ENCODE measurements around the gene NACA2.

The NACA2 gene

DNA sequence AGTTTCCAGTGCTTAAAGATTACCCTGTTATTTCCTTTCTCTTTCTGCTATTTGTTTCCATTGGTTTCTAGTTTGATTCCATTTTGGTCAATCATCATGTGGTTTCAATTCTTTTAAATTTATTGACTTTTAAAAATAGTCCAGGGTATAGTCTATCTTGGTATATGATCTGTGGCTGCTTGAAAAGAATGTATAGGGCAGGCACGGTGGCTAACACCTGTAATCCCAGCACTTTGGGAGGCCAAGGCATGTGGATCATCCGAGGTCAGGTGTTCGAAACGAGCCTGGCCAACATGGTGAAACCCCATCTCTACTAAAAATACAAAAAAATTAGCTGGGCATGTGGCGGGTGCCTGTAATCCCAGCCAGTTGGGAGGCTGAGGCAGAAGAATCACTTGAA, 34.5 kb upstream of the NACA2 start:
- H3K27me3 ChIP-seq = peaks cover 17% of the 10 kb centered on the region
- H3K4me3 ChIP-seq (ENCODE audit: low read depth in 1 of 2, low read length in 1 of 2) = no peak overlapping the region
- no peaks in the 10 kb centered on the region for H3K4me1 ChIP-seq (ENCODE audit: control insufficient read depth in 1 of 2, insufficient read depth in 1 of 2, low read depth in 1 of 2, low read length in 1 of 2)
- TF ChIP-seq, protein P1, sequence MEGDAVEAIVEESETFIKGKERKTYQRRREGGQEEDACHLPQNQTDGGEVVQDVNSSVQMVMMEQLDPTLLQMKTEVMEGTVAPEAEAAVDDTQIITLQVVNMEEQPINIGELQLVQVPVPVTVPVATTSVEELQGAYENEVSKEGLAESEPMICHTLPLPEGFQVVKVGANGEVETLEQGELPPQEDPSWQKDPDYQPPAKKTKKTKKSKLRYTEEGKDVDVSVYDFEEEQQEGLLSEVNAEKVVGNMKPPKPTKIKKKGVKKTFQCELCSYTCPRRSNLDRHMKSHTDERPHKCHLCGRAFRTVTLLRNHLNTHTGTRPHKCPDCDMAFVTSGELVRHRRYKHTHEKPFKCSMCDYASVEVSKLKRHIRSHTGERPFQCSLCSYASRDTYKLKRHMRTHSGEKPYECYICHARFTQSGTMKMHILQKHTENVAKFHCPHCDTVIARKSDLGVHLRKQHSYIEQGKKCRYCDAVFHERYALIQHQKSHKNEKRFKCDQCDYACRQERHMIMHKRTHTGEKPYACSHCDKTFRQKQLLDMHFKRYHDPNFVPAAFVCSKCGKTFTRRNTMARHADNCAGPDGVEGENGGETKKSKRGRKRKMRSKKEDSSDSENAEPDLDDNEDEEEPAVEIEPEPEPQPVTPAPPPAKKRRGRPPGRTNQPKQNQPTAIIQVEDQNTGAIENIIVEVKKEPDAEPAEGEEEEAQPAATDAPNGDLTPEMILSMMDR (IDR thresholded peaks at IDR 0.05) = no peak
- no peak overlapping the region for H3K27ac ChIP-seq
- H3K9me3 ChIP-seq = no peaks in the 10 kb centered on the region
- H3K36me3 ChIP-seq = no peaks in the 10 kb centered on the region

DNA sequence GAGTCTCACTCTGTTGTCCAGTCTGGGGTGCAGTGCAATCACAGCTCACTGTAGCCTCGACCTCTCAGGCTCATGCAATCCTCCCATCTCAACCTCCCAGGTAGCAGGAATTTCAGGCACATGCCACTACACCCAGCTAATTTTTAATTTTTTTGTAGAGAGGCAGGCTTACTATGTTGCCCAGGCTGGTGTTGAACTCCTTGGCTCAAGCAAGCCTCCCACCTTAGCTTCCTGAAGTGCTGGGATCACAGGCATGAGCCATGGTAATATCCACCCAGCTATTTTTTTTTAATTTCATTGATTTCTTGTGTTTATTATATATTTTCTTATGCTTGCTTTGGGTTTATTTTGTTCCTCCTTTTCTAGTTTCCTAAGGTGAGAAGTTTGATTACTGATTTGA, 33.9 kb upstream of the NACA2 start:
- Histone ChIP-seq H3K4me3 (ENCODE audit: low read depth in 1 of 2, low read length in 1 of 2) (no peak overlapping the region), H3K4me1 (ENCODE audit: control insufficient read depth in 1 of 2, insufficient read depth in 1 of 2, low read depth in 1 of 2, low read length in 1 of 2) (no peaks in the 10 kb centered on the region), H3K36me3 (no peaks in the 10 kb centered on the region), H3K27me3 (peaks cover 13% of the 10 kb centered on the region), H3K9me3 (no peaks in the 10 kb centered on the region), H3K27ac (no peak overlapping the region)
- TF ChIP-seq, protein P1 (IDR thresholded peaks at IDR 0.05) = no peak

DNA sequence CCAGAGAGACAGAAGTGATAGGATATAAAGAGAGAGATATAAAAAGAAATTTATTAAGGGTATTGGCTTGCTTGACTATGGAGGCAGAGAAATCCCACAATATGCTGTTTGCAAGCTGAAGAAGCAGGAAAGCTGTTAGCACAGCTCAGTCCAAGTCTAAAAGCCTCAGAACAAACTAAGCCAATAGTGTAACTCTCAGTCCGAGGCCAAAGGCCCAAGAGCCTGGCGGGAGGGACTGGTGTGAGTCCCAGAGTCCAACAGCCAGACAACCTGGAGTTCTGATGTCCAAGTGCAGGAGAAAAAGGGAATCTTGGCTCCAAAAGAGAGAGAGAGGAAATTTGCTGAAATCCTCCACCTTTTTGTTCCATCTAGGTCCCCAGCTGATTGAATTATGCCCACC, 30.3 kb upstream of the NACA2 start:
- TF ChIP-seq, protein P1 (IDR thresholded peaks at IDR 0.05) = no peak
- H3K27me3 ChIP-seq = no peaks in the 10 kb centered on the region
- H3K4me3 ChIP-seq (ENCODE audit: low read depth in 1 of 2, low read length in 1 of 2) = no peak overlapping the region
- H3K9me3 ChIP-seq = no peaks in the 10 kb centered on the region
- H3K27ac ChIP-seq = no peak overlapping the region
- no peaks in the 10 kb centered on the region for H3K4me1 ChIP-seq (ENCODE audit: control insufficient read depth in 1 of 2, insufficient read depth in 1 of 2, low read depth in 1 of 2, low read length in 1 of 2)
- H3K36me3 ChIP-seq = no peaks in the 10 kb centered on the region

DNA sequence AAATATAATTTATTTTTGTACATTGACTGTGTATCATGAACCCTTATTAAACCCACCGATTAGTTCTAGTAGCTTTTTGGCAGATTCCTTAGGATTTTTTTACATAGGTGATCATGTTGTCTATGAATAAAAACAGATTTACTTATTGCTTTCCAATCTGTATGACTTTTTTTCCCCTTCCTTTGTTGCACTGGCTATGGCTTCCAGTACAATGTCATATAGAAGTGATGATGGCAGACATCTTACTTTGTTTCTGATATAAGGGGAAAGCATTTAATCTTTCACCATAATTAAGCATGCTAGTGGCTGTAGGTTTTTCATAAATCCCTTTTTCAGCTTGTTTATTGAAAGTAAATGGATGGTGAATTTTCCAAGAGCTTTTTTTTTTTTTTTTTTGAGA, 28.9 kb upstream of the NACA2 start:
- H3K27ac ChIP-seq = no peak overlapping the region
- no peaks in the 10 kb centered on the region for H3K9me3 ChIP-seq
- H3K4me1 ChIP-seq (ENCODE audit: control insufficient read depth in 1 of 2, insufficient read depth in 1 of 2, low read depth in 1 of 2, low read length in 1 of 2) = no peaks in the 10 kb centered on the region
- TF ChIP-seq, protein P1 (IDR thresholded peaks at IDR 0.05) = no peak
- H3K4me3 ChIP-seq (ENCODE audit: low read depth in 1 of 2, low read length in 1 of 2) = no peak overlapping the region
- no peaks in the 10 kb centered on the region for H3K27me3 ChIP-seq
- H3K36me3 ChIP-seq = no peaks in the 10 kb centered on the region

DNA sequence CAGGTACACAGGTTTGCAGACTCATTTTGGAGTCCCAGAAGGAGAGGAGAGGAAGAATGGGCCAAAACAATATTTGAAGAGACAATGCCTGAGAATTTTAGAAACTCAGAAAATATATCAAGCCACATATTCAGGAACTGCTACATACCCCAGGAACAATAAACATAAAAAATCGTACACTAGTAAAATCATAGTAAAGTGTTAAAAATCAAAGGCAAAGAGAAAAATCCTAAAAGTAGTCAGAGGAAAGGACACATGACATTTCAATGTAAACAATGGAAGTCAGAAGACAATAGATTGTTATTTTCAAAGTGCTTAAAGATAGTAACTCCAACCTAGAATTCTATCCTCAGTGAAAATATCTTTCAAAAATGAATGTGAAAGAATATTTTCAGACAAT, 28.5 kb upstream of the NACA2 start:
- Histone ChIP-seq H3K4me1 (ENCODE audit: control insufficient read depth in 1 of 2, insufficient read depth in 1 of 2, low read depth in 1 of 2, low read length in 1 of 2) (no peaks in the 10 kb centered on the region), H3K27ac (no peak overlapping the region), H3K9me3 (no peaks in the 10 kb centered on the region), H3K36me3 (no peaks in the 10 kb centered on the region), H3K27me3 (no peaks in the 10 kb centered on the region), H3K4me3 (ENCODE audit: low read depth in 1 of 2, low read length in 1 of 2) (no peak overlapping the region)
- TF ChIP-seq, protein P1 (IDR thresholded peaks at IDR 0.05) = no peak

DNA sequence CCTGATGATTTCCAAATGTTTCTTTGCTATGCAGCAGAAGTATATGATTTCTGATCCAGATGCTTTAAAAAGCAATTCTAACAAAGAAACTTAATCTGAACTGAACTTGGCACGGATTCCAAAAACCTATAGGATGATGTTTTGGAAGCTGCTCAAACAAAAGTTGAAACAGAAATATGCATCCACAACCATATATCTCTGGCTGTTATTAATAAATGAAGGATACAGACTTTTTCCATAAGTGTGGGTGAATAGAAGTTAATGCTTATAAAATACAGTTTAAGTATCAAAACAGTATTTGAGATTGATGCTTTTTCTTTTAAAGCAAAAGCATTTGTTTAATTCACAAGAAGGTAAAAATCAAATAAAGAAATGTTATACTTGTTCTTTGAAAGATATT, 27.9 kb upstream of the NACA2 start:
- Histone ChIP-seq H3K9me3 (no peaks in the 10 kb centered on the region), H3K27me3 (no peaks in the 10 kb centered on the region), H3K36me3 (no peaks in the 10 kb centered on the region), H3K4me3 (ENCODE audit: low read depth in 1 of 2, low read length in 1 of 2) (no peak overlapping the region), H3K4me1 (ENCODE audit: control insufficient read depth in 1 of 2, insufficient read depth in 1 of 2, low read depth in 1 of 2, low read length in 1 of 2) (no peaks in the 10 kb centered on the region), H3K27ac (no peak overlapping the region)
- TF ChIP-seq, protein P1 (IDR thresholded peaks at IDR 0.05) = no peak

All from neutrophil (primary cell).